ENCODE data around the gene AOPEP. TPM values are rescaled to one million over a fixed set of nuclear protein-coding genes. Genes with fewer than 3 reads are reported as not detected.

AOPEP gene
- total and polyA plus RNA-seq, 10 donors = 14.8 to 86.1 (median 51.3) TPM

- Histone ChIP-seq H3K4me3 (no peak overlapping the region), H3K27me3 (replicated peaks in 1 of 7) (no peaks in the 10 kb centered on the region), H3K9me3 (no peaks in the 10 kb centered on the region), H3K4me1 (peaks cover 0 to 36% (median 16%) of the 10 kb centered on the region in 6 donors), H3K27ac (no peak overlapping the region), H3K36me3 (peaks cover 0 to 81% (median 35%) of the 10 kb centered on the region in 6 donors)
- 93 to 95% (median 94%) methylated on average over 35 to 40 of the region's 40 CpGs for WGBS, 5 donors
- intact Hi-C loops (cut with DNase I; ENCODE audit: low total_unique reads) = no loop called here
- peak; percentile 73 for DNase-seq
- no peak for TF ChIP-seq CTCF (IDR thresholded peaks at IDR 0.05 in 8 of 11, conservative IDR thresholded peaks at IDR 0.05 in 3 of 11)
- peak in 1 of 3 donors; percentile 8 for TF ChIP-seq POLR2AphosphoS5 (IDR thresholded peaks at IDR 0.05)
Observed at GRCh38 chr9:95085861-95086563, 359.5 kb downstream of the AOPEP start.

GRCh38 chr9:95086564-95086955 lies 360.1 kb downstream of the AOPEP start:
- TF ChIP-seq POLR2AphosphoS5 (IDR thresholded peaks at IDR 0.05) (no peak), POLR2A (IDR thresholded peaks at IDR 0.05) (no peak), CTCF (IDR thresholded peaks at IDR 0.05 in 8 of 11, conservative IDR thresholded peaks at IDR 0.05 in 3 of 11) (no peak)
- Histone ChIP-seq H3K27ac (no peak overlapping the region), H3K27me3 (replicated peaks in 1 of 7) (no peaks in the 10 kb centered on the region), H3K36me3 (peaks cover 0 to 75% (median 31%) of the 10 kb centered on the region in 6 donors), H3K4me1 (peaks cover 5 to 41% (median 21%) of the 10 kb centered on the region in 6 donors), H3K9me3 (no peaks in the 10 kb centered on the region), H3K4me3 (no peak overlapping the region)
- intact Hi-C loops (cut with DNase I; ENCODE audit: low total_unique reads) = no loop called here
- peak; percentile 53 for DNase-seq
- 90 to 99% (median 91%) methylated on average over 8 of the region's 8 CpGs for WGBS, 5 donors

GRCh38 chr9:95087659-95088242 lies 361.3 kb downstream of the AOPEP start:
- H3K4me1 ChIP-seq = peaks cover 10 to 53% (median 31%) of the 10 kb centered on the region in 6 donors
- no peaks in the 10 kb centered on the region for H3K9me3 ChIP-seq
- H3K4me3 ChIP-seq = no peak overlapping the region
- no peaks in the 10 kb centered on the region for H3K27me3 ChIP-seq (replicated peaks in 1 of 7)
- DNase-seq = peak; percentile 55
- H3K27ac ChIP-seq = peak overlapping the region in 4 of 8 donors; percentile 1 to 20 (median 9)
- intact Hi-C loops (cut with DNase I; ENCODE audit: low total_unique reads) = no loop called here
- TF ChIP-seq CTCF (IDR thresholded peaks at IDR 0.05 in 8 of 11, conservative IDR thresholded peaks at IDR 0.05 in 3 of 11) (no peak), POLR2AphosphoS5 (IDR thresholded peaks at IDR 0.05) (no peak), POLR2A (IDR thresholded peaks at IDR 0.05) (no peak)
- 71 to 82% (median 77%) methylated on average over 9 of the region's 9 CpGs for WGBS, 5 donors
- peaks cover 0 to 64% (median 22%) of the 10 kb centered on the region in 6 donors for H3K36me3 ChIP-seq

Data from spleen (tissue), 11 donors.